GM19324 (cell line): ENCODE data around the gene ARF5.
A peak's percentile ranks its signal among the peaks of the same experiment; 100 is the strongest.

Experiments used
- ATAC-seq: cut with Tn5 transposase; IDR thresholded peaks from one replicate; pipeline ENCODE4 v1.9.1; 2021; ENCODE audit warnings: mild to moderate bottlenecking, moderate library complexity; ENCODE audit not compliant: unreplicated experiment, low FRiP score

ARF5 gene

GRCh38 chr7:127587663-127588018 lies 570 bp upstream of the ARF5 start:
- ATAC-seq = no peak

GRCh38 chr7:127588697-127589482 lies 679 bp downstream of the ARF5 start:
- ATAC-seq = peak; percentile 16

GRCh38 chr7:127589896-127590295 lies 1.7 kb downstream of the ARF5 start:
- no peak for ATAC-seq

- no peak for ATAC-seq
These were observed 3.0 kb downstream of the ARF5 start for GRCh38 chr7:127591189-127591588.

GRCh38 chr7:127591591-127591990 lies 3.4 kb downstream of the ARF5 start:
- ATAC-seq = no peak

GRCh38 chr7:127592550-127592949 lies 4.3 kb downstream of the ARF5 start:
- no peak for ATAC-seq

GRCh38 chr7:127594490-127594889 lies 6.3 kb downstream of the ARF5 start:
- no peak for ATAC-seq

GRCh38 chr7:127595737-127596136 lies 7.5 kb downstream of the ARF5 start:
- ATAC-seq = no peak

- no peak for ATAC-seq
These were observed 10.1 kb downstream of the ARF5 start for GRCh38 chr7:127598318-127598717.

- ATAC-seq = no peak
These were observed 12.7 kb downstream of the ARF5 start for GRCh38 chr7:127600885-127601284.

GRCh38 chr7:127608446-127608845 lies 20.2 kb downstream of the ARF5 start:
- ATAC-seq = no peak

GRCh38 chr7:127609297-127609696 lies 21.1 kb downstream of the ARF5 start:
- ATAC-seq = no peak

- no peak for ATAC-seq
These were observed 24.1 kb downstream of the ARF5 start for GRCh38 chr7:127612263-127612662.

GRCh38 chr7:127616724-127617123 lies 28.5 kb downstream of the ARF5 start:
- ATAC-seq = no peak

- ATAC-seq = no peak
These were observed 29.8 kb downstream of the ARF5 start, which contains the start of gene PAX4 for GRCh38 chr7:127618042-127618441. PAX4 (minus strand) TSS chr7:127618142; CDS start chr7:127615928, 2,214 bp downstream.

- ATAC-seq = no peak
These were observed 30.6 kb downstream of the ARF5 start for GRCh38 chr7:127618775-127619174.

- no peak for ATAC-seq
These were observed 31.6 kb downstream of the ARF5 start for GRCh38 chr7:127619681-127620405.

- ATAC-seq = no peak
These were observed 32.4 kb downstream of the ARF5 start for GRCh38 chr7:127620406-127621233.

GRCh38 chr7:127625331-127625730 lies 37.1 kb downstream of the ARF5 start:
- ATAC-seq = no peak

- ATAC-seq = no peak
These were observed 40.2 kb downstream of the ARF5 start for GRCh38 chr7:127628445-127628844.

- no peak for ATAC-seq
These were observed 41.1 kb downstream of the ARF5 start for GRCh38 chr7:127629268-127629854.
